ENCODE data around the gene ARHGEF1.

DNA sequence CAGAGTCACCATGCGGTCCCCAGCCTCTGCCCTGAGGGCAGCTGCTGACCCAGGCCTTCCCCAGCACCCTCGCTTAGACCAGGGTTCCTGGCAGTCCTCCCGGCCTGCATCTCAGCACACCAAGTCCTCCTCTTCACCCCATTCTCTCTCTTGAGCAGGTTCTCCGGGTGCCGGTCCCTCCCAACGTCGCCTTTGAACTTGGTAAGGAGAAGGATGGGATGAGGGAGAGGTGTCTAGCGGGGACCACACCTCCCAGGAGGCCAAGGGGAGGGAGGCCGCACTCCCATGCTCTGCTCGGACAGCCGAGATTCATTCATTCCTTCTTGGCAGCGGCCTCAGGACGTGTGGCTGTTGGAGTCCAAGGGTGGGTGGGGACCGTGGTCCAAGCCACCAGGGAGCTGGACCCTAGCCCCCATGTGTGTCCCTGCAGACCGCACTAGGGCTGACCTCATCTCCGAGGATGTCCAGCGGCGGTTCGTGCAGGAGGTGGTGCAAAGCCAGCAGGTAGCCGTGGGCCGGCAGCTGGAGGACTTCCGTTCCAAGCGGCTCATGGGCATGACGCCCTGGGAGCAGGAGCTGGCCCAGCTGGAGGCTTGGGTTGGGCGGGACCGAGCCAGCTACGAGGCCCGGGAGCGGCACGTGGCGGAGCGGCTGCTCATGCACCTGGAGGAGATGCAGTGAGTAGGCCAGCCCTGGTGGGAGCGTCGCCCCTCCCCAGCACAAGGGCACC is 9.4 kb downstream of the ARHGEF1 start:
- TF ChIP-seq ZNF362 (tag by site-specific recombination; IDR thresholded peaks at IDR 0.05), result no peak
- no peak for TF ChIP-seq KLF9 (tag by site-specific recombination; IDR thresholded peaks at IDR 0.05; ENCODE audit: low read depth)
- TF ChIP-seq REST (tag by site-specific recombination; IDR thresholded peaks at IDR 0.05), result no peak
- no peak for TF ChIP-seq CTCF (tag by site-specific recombination; IDR thresholded peaks at IDR 0.05)
- no peak for TF ChIP-seq ZNF843 (tag by site-specific recombination; IDR thresholded peaks at IDR 0.05)
- TF ChIP-seq REPIN1 (tag by site-specific recombination; IDR thresholded peaks at IDR 0.05; ENCODE audit: low read depth), result no peak
- TF ChIP-seq ZBTB7A (tag by site-specific recombination; IDR thresholded peaks at IDR 0.05; ENCODE audit: low read depth), result no peak
- no peak for TF ChIP-seq ZNF341 (tag by site-specific recombination; IDR thresholded peaks at IDR 0.05; ENCODE audit: low read depth)
- TF ChIP-seq ZNF366 (tag by site-specific recombination; conservative IDR thresholded peaks at IDR 0.05), result no peak
- TF ChIP-seq, protein P1, sequence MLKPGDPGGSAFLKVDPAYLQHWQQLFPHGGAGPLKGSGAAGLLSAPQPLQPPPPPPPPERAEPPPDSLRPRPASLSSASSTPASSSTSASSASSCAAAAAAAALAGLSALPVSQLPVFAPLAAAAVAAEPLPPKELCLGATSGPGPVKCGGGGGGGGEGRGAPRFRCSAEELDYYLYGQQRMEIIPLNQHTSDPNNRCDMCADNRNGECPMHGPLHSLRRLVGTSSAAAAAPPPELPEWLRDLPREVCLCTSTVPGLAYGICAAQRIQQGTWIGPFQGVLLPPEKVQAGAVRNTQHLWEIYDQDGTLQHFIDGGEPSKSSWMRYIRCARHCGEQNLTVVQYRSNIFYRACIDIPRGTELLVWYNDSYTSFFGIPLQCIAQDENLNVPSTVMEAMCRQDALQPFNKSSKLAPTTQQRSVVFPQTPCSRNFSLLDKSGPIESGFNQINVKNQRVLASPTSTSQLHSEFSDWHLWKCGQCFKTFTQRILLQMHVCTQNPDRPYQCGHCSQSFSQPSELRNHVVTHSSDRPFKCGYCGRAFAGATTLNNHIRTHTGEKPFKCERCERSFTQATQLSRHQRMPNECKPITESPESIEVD (tag by site-specific recombination; IDR thresholded peaks at IDR 0.05), result no peak
- TF ChIP-seq, protein P2, sequence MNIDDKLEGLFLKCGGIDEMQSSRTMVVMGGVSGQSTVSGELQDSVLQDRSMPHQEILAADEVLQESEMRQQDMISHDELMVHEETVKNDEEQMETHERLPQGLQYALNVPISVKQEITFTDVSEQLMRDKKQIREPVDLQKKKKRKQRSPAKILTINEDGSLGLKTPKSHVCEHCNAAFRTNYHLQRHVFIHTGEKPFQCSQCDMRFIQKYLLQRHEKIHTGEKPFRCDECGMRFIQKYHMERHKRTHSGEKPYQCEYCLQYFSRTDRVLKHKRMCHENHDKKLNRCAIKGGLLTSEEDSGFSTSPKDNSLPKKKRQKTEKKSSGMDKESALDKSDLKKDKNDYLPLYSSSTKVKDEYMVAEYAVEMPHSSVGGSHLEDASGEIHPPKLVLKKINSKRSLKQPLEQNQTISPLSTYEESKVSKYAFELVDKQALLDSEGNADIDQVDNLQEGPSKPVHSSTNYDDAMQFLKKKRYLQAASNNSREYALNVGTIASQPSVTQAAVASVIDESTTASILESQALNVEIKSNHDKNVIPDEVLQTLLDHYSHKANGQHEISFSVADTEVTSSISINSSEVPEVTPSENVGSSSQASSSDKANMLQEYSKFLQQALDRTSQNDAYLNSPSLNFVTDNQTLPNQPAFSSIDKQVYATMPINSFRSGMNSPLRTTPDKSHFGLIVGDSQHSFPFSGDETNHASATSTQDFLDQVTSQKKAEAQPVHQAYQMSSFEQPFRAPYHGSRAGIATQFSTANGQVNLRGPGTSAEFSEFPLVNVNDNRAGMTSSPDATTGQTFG (tag by site-specific recombination; IDR thresholded peaks at IDR 0.05; ENCODE audit: borderline replicate concordance), result no peak
- TF ChIP-seq TCF7L2 (IDR thresholded peaks at IDR 0.05; ENCODE audit: borderline replicate concordance, low read depth, low read length), result no peak
